Measurements from ENCODE around the gene OR13J1. TPM values are rescaled to one million over a fixed set of nuclear protein-coding genes. Genes with fewer than 3 reads are reported as not detected.

The OR13J1 gene
- total RNA-seq, 1 experiment from 2014 or later: not detected

DNA sequence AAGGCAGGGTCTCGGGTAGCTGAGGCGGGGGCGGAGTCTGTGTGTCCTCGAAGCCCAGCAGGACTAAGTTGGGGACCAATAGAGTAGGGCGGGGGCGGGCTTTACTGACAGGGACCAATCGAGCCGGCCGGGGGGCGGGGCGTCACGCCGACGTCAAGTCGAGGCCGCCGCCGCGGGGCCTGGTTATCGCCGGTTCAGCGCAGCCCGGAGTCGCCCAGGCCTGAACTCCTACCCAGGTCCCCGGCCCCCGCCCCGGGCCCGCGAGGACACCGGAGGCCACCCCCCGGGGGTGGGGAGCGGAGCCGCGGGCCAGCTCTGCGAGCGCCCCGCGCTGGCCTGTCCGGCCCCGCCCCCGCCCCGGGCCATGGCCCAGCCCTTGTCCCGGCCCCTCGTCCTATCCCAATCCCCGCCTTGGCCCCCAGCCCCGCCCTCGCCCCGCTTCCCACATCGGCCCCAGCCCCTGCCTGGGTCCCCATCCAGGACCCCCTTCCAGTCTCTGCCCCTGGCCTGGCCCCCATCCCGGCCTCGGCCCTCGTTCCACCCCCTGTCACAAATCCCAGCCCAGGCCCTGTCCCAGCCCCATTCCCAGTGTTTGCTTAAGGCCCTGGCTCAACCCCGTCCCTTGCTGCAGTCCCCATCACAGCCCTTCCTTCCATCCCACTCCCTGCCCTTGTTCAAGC is 41.0 kb downstream of the OR13J1 start, which contains the start of gene TMEM8B:
Gene TMEM8B, plus strand, starts transcription at position 145 of the 680 bp plus-strand sequence. Its CDS starts 220 bp downstream, at position 365.
- peak within 1 kb of the TSS; percentile 63 for H3K4me3 ChIP-seq
- no peaks in the 10 kb centered on the region; the same call in 1 of the 2 replicates for H3K36me3 ChIP-seq
- H3K9me3 ChIP-seq: no peaks in the 10 kb centered on the region
- peak; percentile 100 for DNase-seq
- no peaks in the 10 kb centered on the region for H3K27me3 ChIP-seq

DNA sequence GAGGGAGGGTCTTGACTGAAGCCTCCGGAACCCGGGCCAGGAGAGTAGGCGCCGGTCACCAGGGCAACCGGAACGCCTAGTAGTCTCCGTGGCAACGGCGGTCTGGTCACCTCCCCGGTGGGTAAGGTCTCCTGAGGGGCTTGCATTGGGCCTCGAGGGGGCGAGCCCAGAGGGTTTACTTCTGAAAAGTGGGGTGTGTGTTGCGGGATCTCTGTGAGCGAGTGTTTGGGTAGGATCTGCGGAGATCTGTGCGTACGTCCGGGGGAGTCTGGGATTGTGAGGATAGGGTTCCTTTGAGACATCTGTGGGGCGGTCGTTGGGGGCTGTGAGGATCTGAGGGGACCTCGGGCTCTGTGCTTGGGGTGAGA is 41.5 kb downstream of the OR13J1 start, which contains the start of gene FAM221B:
Gene FAM221B, minus strand, starts transcription at position 17 of the 368 bp plus-strand sequence. CDS start 2,571 bp downstream, outside the sequence.
- Histone ChIP-seq H3K9me3 (no peaks in the 10 kb centered on the region), H3K27me3 (no peaks in the 10 kb centered on the region), H3K4me3 (peak within 1 kb of the TSS; percentile 63), H3K36me3 (no peaks in the 10 kb centered on the region; the same call in 1 of the 2 replicates)
- DNase-seq: peak; percentile 44

DNA sequence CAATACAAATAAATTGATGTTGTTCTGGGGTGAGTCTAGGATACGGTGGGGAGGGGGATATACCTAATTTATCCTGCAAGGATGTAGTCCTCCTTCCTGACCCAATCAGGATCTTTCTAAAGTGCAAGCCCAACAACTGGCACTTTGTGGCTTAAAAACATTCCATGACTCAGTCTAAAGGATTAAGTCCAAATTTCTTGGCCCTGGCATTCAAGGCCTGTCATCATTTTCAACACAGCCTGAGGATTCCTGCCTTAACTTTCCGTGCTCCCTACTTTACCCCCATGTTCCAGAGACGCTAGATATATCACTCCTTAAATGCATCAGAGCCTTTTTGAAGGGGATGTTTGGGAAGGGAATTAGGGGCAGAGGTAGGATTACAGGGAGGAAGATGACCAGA is 42.7 kb downstream of the OR13J1 start:
- Histone ChIP-seq H3K9me3 (no peaks in the 10 kb centered on the region), H3K36me3 (no peaks in the 10 kb centered on the region), H3K27me3 (no peaks in the 10 kb centered on the region), H3K4me3 (no peak overlapping the region)
- peak; percentile 46 for DNase-seq

DNA sequence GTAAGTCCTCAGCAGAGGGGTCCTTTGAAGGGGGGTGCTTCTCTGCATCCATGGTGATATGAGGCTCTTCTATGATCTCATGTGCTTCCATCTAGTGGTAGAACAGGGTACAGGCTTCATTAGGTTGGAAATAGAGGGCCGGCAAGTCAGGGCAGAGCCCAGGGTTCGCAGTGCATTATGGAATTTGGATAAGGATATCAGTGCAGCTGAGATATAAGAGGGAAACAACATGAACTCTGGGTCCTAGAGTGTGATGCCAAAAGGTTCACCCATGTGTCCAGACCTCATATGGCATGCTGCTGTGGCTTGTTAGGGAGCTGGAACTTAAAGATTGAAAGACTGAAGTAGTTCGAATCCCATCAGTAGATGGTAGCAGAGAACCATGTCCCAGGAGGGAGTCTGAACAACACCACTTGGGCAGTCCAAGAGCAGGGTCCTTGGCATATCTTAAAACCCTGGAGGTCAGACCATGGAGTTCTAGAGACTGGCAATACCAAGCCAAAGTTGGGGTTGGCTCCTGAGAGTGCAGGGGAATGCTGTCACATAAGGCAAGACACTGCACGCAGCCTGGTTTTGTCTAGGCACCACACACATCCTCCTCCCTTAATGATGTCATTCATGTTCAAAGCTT is 44.0 kb downstream of the OR13J1 start:
- no peaks in the 10 kb centered on the region for H3K27me3 ChIP-seq
- no peaks in the 10 kb centered on the region for H3K9me3 ChIP-seq
- H3K36me3 ChIP-seq: no peaks in the 10 kb centered on the region
- peak; percentile 41 for DNase-seq
- no peak overlapping the region for H3K4me3 ChIP-seq

DNA sequence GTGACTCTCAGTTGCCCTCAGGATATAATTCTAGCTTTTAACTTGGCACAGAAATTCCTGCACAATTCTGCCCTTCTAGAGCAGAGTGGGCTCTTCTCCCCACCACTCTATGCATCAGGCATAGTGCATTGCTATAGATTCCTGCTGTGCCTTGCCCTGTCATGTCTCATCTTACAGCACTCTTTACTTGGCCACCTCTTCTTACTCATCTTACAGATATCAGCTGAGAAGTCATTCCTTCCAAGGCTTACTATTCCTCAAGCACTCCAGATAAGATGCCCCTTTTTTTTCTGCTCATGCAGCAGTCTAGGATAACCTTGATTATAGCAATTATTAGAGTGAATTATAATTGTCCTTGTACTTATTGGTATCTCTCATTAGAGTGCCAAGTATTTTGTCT is 47.3 kb downstream of the OR13J1 start:
- no peak for DNase-seq
- H3K27me3 ChIP-seq: no peaks in the 10 kb centered on the region
- no peak overlapping the region for H3K4me3 ChIP-seq

DNA sequence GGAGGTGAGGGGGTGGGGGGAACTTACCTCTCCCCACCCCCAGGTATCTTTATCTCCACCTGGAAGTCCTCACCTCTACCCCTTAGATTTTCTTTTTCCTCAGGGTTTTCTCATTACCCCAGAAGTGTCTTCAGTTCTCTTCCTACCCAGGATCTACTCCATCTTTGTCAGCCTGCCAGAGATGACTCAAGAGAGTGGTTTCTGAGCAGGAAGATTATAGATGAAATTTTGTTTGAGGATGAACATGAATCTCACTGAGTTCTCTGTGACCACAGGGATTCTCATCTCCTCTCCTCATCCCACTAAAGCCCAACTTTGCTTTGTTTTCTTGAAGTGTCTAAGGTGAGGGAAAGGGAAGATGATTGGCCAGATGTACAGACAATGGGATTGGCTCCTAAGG is 50.1 kb downstream of the OR13J1 start:
- no peaks in the 10 kb centered on the region for H3K27me3 ChIP-seq
- DNase-seq: peak; percentile 76
- H3K9me3 ChIP-seq: no peaks in the 10 kb centered on the region
- no peaks in the 10 kb centered on the region for H3K36me3 ChIP-seq
- no peak overlapping the region for H3K4me3 ChIP-seq

More for the DNA sequence above, 47.3 kb downstream of the OR13J1 start:
- no peaks in the 10 kb centered on the region for H3K9me3 ChIP-seq
- H3K36me3 ChIP-seq: no peaks in the 10 kb centered on the region

Other genes starting within 250 kb of the OR13J1 start
- gene SIT1, start 219.5 kb downstream of the OR13J1 start, total RNA-seq (2014; rRNA removed; shearing (Covaris generic); ENCODE audit: low replicate concordance): 1.4 and 4.0 TPM in 2 replicates
- gene RMRP, start 212.4 kb downstream of the OR13J1 start, total RNA-seq (2014; rRNA removed; shearing (Covaris generic); ENCODE audit: low replicate concordance): 8,012 and 15,182 TPM in 2 replicates
- 72.4 and 84.4 TPM in 2 replicates for gene CCDC107, start 212.1 kb downstream of the OR13J1 start, total RNA-seq (2014; rRNA removed; shearing (Covaris generic); ENCODE audit: low replicate concordance)
- 15.5 and 35.6 TPM in 2 replicates for gene ARHGEF39, start 205.2 kb downstream of the OR13J1 start, total RNA-seq (2014; rRNA removed; shearing (Covaris generic); ENCODE audit: low replicate concordance)
- 0.40 TPM in 1 of 2 replicates, not detected in the other for gene CA9, start 196.5 kb downstream of the OR13J1 start, total RNA-seq (2014; rRNA removed; shearing (Covaris generic); ENCODE audit: low replicate concordance)
- 2,986 and 3,667 TPM in 2 replicates for gene TPM2, start 180.5 kb downstream of the OR13J1 start, total RNA-seq (2014; rRNA removed; shearing (Covaris generic); ENCODE audit: low replicate concordance)
- gene TLN1, start 138.2 kb downstream of the OR13J1 start, total RNA-seq (2014; rRNA removed; shearing (Covaris generic); ENCODE audit: low replicate concordance): 453 and 652 TPM in 2 replicates
- 168 and 170 TPM in 2 replicates for gene CREB3, start 137.7 kb downstream of the OR13J1 start, total RNA-seq (2014; rRNA removed; shearing (Covaris generic); ENCODE audit: low replicate concordance)
- gene GBA2, start 121.2 kb downstream of the OR13J1 start, total RNA-seq (2014; rRNA removed; shearing (Covaris generic); ENCODE audit: low replicate concordance): 32.7 and 58.6 TPM in 2 replicates
- 25.9 and 33.7 TPM in 2 replicates for gene RGP1, start 121.1 kb downstream of the OR13J1 start, total RNA-seq (2014; rRNA removed; shearing (Covaris generic); ENCODE audit: low replicate concordance)
- not detected in 2 replicates for gene MSMP, start 116.1 kb downstream of the OR13J1 start, total RNA-seq (2014; rRNA removed; shearing (Covaris generic); ENCODE audit: low replicate concordance)
- 32.5 and 42.0 TPM in 2 replicates for gene NPR2, start 78.8 kb downstream of the OR13J1 start, total RNA-seq (2014; rRNA removed; shearing (Covaris generic); ENCODE audit: low replicate concordance)
- 2.4 TPM in 1 of 2 replicates, not detected in the other for gene SPAG8, start 58.1 kb downstream of the OR13J1 start, total RNA-seq (2014; rRNA removed; shearing (Covaris generic); ENCODE audit: low replicate concordance)
- 67.7 and 120 TPM in 2 replicates for gene HINT2, start 55.4 kb downstream of the OR13J1 start, total RNA-seq (2014; rRNA removed; shearing (Covaris generic); ENCODE audit: low replicate concordance)
- gene FAM221B, start 41.7 kb downstream of the OR13J1 start, total RNA-seq (2014; rRNA removed; shearing (Covaris generic); ENCODE audit: low replicate concordance): not detected in 2 replicates
- gene TMEM8B, start 41.2 kb downstream of the OR13J1 start, total RNA-seq (2014; rRNA removed; shearing (Covaris generic); ENCODE audit: low replicate concordance): 2.7 and 3.6 TPM in 2 replicates
- 95.0 and 617 TPM in 2 replicates for gene HRCT1, start 35.8 kb upstream of the OR13J1 start, total RNA-seq (2014; rRNA removed; shearing (Covaris generic); ENCODE audit: low replicate concordance)
- gene SPAAR, start 39.1 kb upstream of the OR13J1 start, total RNA-seq (2014; rRNA removed; shearing (Covaris generic); ENCODE audit: low replicate concordance): 12.2 and 25.0 TPM in 2 replicates
- not detected in 2 replicates for gene OR2S2, start 87.8 kb upstream of the OR13J1 start, total RNA-seq (2014; rRNA removed; shearing (Covaris generic); ENCODE audit: low replicate concordance)
- 33.8 and 36.1 TPM in 2 replicates for gene RECK, start 166.5 kb upstream of the OR13J1 start, total RNA-seq (2014; rRNA removed; shearing (Covaris generic); ENCODE audit: low replicate concordance)

Measured in MG63 (cell line).